ENCODE measurements around the gene CELF1.

DNA sequence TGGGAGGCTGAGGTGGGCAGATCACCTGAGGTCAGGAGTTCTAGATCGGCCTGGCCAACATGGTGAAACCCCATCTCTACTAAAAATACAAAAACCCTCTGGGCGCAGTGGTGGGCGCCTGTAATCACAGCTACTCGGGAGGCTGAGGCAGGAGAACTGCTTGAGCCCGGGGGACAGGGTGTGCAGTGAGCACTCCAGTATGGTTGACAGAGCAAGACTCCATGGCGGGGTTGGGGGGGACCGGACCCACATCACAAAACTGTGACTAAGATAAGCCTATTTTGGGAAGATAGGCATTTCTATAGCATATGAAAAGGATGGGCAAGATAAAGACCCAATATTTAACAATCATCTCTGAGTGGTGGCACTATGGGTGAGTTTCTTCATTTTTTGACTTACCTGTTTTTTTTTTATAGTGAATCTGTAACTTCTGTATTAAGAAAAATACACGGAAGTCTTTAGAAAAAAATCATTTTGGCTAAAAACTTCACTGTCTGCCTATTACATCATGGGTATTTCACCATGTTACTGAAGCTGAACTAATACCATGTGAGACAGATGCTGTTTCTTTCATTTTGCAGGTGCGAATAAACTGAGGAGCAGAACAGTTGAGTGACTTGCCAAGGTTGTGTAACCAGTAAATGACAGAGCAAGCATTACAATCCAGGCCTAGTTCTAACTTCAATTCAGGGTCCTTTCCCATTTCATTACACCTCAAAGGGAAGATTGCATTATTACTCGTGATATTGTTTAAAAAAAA lies 2.5 kb downstream of the CELF1 start:
- no peak for TF ChIP-seq POLR2A (IDR thresholded peaks at IDR 0.05; ENCODE audit: low read depth)
- no peak for TF ChIP-seq EP300 (IDR thresholded peaks at IDR 0.05)
- TF ChIP-seq POLR2AphosphoS5 (IDR thresholded peaks at IDR 0.05): peak in 1 of 2 donors; percentile 16

Measured in esophagus muscularis mucosa (tissue), 3 donors.